Measurements from ENCODE around the gene TMC2.

Gene TMC2

GRCh38 chr20:2593756-2594155 is 57.4 kb downstream of the TMC2 start:
- no peak for DNase-seq

- no peak for DNase-seq
These were observed 58.7 kb downstream of the TMC2 start for GRCh38 chr20:2595076-2595475.

- no peak for DNase-seq
These were observed 60.4 kb downstream of the TMC2 start for GRCh38 chr20:2596673-2597279.

GRCh38 chr20:2599288-2600006 is 63.1 kb downstream of the TMC2 start:
- DNase-seq: no peak

GRCh38 chr20:2602046-2602735 is 65.8 kb downstream of the TMC2 start:
- no peak for DNase-seq

- DNase-seq: no peak
These were observed 66.4 kb downstream of the TMC2 start for GRCh38 chr20:2602746-2603145.

- no peak for DNase-seq
These were observed 67.6 kb downstream of the TMC2 start for GRCh38 chr20:2603816-2604505.

GRCh38 chr20:2604506-2604835 is 68.1 kb downstream of the TMC2 start:
- DNase-seq: no peak

- DNase-seq: no peak
These were observed 70.2 kb downstream of the TMC2 start for GRCh38 chr20:2606507-2607006.

- no peak for DNase-seq
These were observed 74.0 kb downstream of the TMC2 start for GRCh38 chr20:2610326-2610725.

- DNase-seq: no peak
These were observed 74.8 kb downstream of the TMC2 start for GRCh38 chr20:2610941-2611720.

- DNase-seq: no peak
These were observed 75.7 kb downstream of the TMC2 start for GRCh38 chr20:2612073-2612472.

- DNase-seq: no peak
These were observed 80.3 kb downstream of the TMC2 start for GRCh38 chr20:2616634-2617033.

GRCh38 chr20:2617099-2617714 is 80.8 kb downstream of the TMC2 start:
- DNase-seq: no peak

- DNase-seq: no peak
These were observed 82.4 kb downstream of the TMC2 start for GRCh38 chr20:2618815-2619214.

- DNase-seq: no peak
These were observed 83.0 kb downstream of the TMC2 start for GRCh38 chr20:2619337-2619736.

- DNase-seq: no peak
These were observed 83.7 kb downstream of the TMC2 start for GRCh38 chr20:2619961-2620595.

GRCh38 chr20:2624190-2624589 is 87.8 kb downstream of the TMC2 start:
- no peak for DNase-seq

- DNase-seq: no peak
These were observed 88.7 kb downstream of the TMC2 start for GRCh38 chr20:2625062-2625461.

- no peak for DNase-seq
These were observed 90.6 kb downstream of the TMC2 start for GRCh38 chr20:2626853-2627541.

- no peak for DNase-seq
These were observed 94.9 kb downstream of the TMC2 start for GRCh38 chr20:2631228-2631627.
